ENCODE results near the gene STMN1. TPM values are rescaled to one million over a fixed set of nuclear protein-coding genes. Genes with fewer than 3 reads are reported as not detected.

Gene STMN1
- polyA plus RNA-seq, 4 donors = 30.9 to 275 (median 142) TPM

GRCh38 chr1:25858494-25858893 is 47.7 kb downstream of the STMN1 start:
- Histone ChIP-seq H3K4me3 (ENCODE audit: low read depth in 1 of 3, low read length in 3 of 3) (peak overlapping the region in 2 of 3 donors; percentile 54 to 85), H3K27ac (ENCODE audit: low read depth in 1 of 3, low read length in 2 of 3) (no peak overlapping the region), H3K9me3 (ENCODE audit: control insufficient read depth in 2 of 2, insufficient read depth in 1 of 2, low read depth in 1 of 2, low read length in 1 of 2) (peaks cover 0 to 5% of the 10 kb centered on the region in 2 donors), H3K36me3 (ENCODE audit: control insufficient read depth in 3 of 3, insufficient read depth in 2 of 3, low read depth in 1 of 3, low read length in 3 of 3) (peaks cover 0 to 21% (median 7%) of the 10 kb centered on the region in 3 donors), H3K4me1 (ENCODE audit: control insufficient read depth in 3 of 3, insufficient read depth in 2 of 3, low read depth in 1 of 3, low read length in 2 of 3) (peaks cover 0 to 22% (median 2%) of the 10 kb centered on the region in 3 donors), H3K27me3 (ENCODE audit: control insufficient read depth in 3 of 3, insufficient read depth in 3 of 3, low read length in 3 of 3) (no peaks in the 10 kb centered on the region)
- no peak for DNase-seq
- no peak for FAIRE-seq
- 32 to 49% (median 45%) methylated on average over 7 of the region's 7 CpGs for WGBS, 3 donors

- Histone ChIP-seq H3K4me1 (ENCODE audit: control insufficient read depth in 3 of 3, insufficient read depth in 2 of 3, low read depth in 1 of 3, low read length in 2 of 3) (peaks cover 0 to 22% (median 2%) of the 10 kb centered on the region in 3 donors), H3K27me3 (ENCODE audit: control insufficient read depth in 3 of 3, insufficient read depth in 3 of 3, low read length in 3 of 3) (no peaks in the 10 kb centered on the region), H3K27ac (ENCODE audit: low read depth in 1 of 3, low read length in 2 of 3) (no peak overlapping the region), H3K4me3 (ENCODE audit: low read depth in 1 of 3, low read length in 3 of 3) (no peak overlapping the region), H3K9me3 (ENCODE audit: control insufficient read depth in 2 of 2, insufficient read depth in 1 of 2, low read depth in 1 of 2, low read length in 1 of 2) (peaks cover 0 to 5% of the 10 kb centered on the region in 2 donors), H3K36me3 (ENCODE audit: control insufficient read depth in 3 of 3, insufficient read depth in 2 of 3, low read depth in 1 of 3, low read length in 3 of 3) (peaks cover 0 to 5% (median 0%) of the 10 kb centered on the region in 3 donors)
- FAIRE-seq = no peak
- WGBS, 3 donors = 92 to 95% (median 94%) methylated on average over 11 of the region's 11 CpGs
- DNase-seq = no peak
These were observed 49.4 kb downstream of the STMN1 start for GRCh38 chr1:25856856-25857255.

- Histone ChIP-seq H3K4me3 (ENCODE audit: low read depth in 1 of 3, low read length in 3 of 3) (no peak overlapping the region), H3K36me3 (ENCODE audit: control insufficient read depth in 3 of 3, insufficient read depth in 2 of 3, low read depth in 1 of 3, low read length in 3 of 3) (peaks cover 0 to 2% (median 0%) of the 10 kb centered on the region in 3 donors), H3K9me3 (ENCODE audit: control insufficient read depth in 2 of 2, insufficient read depth in 1 of 2, low read depth in 1 of 2, low read length in 1 of 2) (no peaks in the 10 kb centered on the region), H3K27ac (ENCODE audit: low read depth in 1 of 3, low read length in 2 of 3) (no peak overlapping the region), H3K4me1 (ENCODE audit: control insufficient read depth in 3 of 3, insufficient read depth in 2 of 3, low read depth in 1 of 3, low read length in 2 of 3) (peaks cover 0 to 6% (median 2%) of the 10 kb centered on the region in 3 donors), H3K27me3 (ENCODE audit: control insufficient read depth in 3 of 3, insufficient read depth in 3 of 3, low read length in 3 of 3) (no peaks in the 10 kb centered on the region)
- 92 to 98% (median 96%) methylated on average over 2 of the region's 2 CpGs for WGBS, 3 donors
- FAIRE-seq = no peak
- DNase-seq = no peak
These were observed 51.7 kb downstream of the STMN1 start for GRCh38 chr1:25854554-25854953.

Other genes starting within 250 kb of the STMN1 start
- 10 to 100 TPM in 2 of 4 donors, 1 to 10 TPM in 2; 4.7 to 52.9 (median 22.2) TPM for gene SELENON, start 106.2 kb downstream of the STMN1 start, polyA plus RNA-seq
- gene MTFR1L, start 86.5 kb downstream of the STMN1 start, polyA plus RNA-seq = 100 to 1,000 TPM in 1 of 4 donors, 10 to 100 TPM in 3; 37.7 to 181 (median 78.5) TPM
- 1 to 10 TPM in 2 of 4 donors, under 1 TPM in 1, not detected in 1; 0.67 to 3.2 (median 1.9) TPM for gene AUNIP, start 47.0 kb downstream of the STMN1 start, polyA plus RNA-seq
- 10 to 100 TPM; 10.2 to 53.9 (median 27.2) TPM for gene PAQR7, start 30.7 kb downstream of the STMN1 start, polyA plus RNA-seq
- gene PAFAH2, start 91.6 kb upstream of the STMN1 start, polyA plus RNA-seq = 10 to 100 TPM; 17.2 to 32.7 (median 26.1) TPM
- under 1 TPM in 2 of 4 donors, not detected in 2; 0.41 to 0.51 TPM for gene EXTL1, start 115.4 kb upstream of the STMN1 start, polyA plus RNA-seq
- gene SLC30A2, start 139.7 kb upstream of the STMN1 start, polyA plus RNA-seq = 10 to 100 TPM in 1 of 4 donors, under 1 TPM in 3; 0.09 to 43.2 (median 0.36) TPM
- 10 to 100 TPM in 1 of 4 donors, 1 to 10 TPM in 2, under 1 TPM in 1; 0.91 to 11.3 (median 2.8) TPM for gene TRIM63, start 161.2 kb upstream of the STMN1 start, polyA plus RNA-seq
- gene PDIK1L, start 205.4 kb upstream of the STMN1 start, polyA plus RNA-seq = 10 to 100 TPM in 1 of 4 donors, 1 to 10 TPM in 3; 3.2 to 13.9 (median 5.3) TPM

All from small intestine (tissue), 7 donors.